CD4-positive, alpha-beta T cell treated with Interleukin-15 for 1 hour (primary cell): ENCODE results near the gene PI4KA.
"Not testable (repeated sequence)": the region's sequence is repeated elsewhere in the genome, so short reads cannot be mapped to it uniquely, and the experiment has no call there.

Experiments
- DNase-seq: peaks from one replicate; pipeline ENCODE4 v3.0.0-alpha.2; 2020

Gene PI4KA

GRCh38 chr22:20858615-20859416, at the start of gene PI4KA, which contains the start of gene SNAP29:
TSS of gene PI4KA (minus strand) at chr22:20858811. CDS start at chr22:20858725, 86 bp downstream.
TSS of gene SNAP29 (plus strand) at chr22:20859007. CDS start at chr22:20859111, 104 bp downstream.
- peak; percentile 98 for DNase-seq

GRCh38 chr22:20906387-20906767, 47.8 kb upstream of the PI4KA start:
- no peak for DNase-seq

DNA sequence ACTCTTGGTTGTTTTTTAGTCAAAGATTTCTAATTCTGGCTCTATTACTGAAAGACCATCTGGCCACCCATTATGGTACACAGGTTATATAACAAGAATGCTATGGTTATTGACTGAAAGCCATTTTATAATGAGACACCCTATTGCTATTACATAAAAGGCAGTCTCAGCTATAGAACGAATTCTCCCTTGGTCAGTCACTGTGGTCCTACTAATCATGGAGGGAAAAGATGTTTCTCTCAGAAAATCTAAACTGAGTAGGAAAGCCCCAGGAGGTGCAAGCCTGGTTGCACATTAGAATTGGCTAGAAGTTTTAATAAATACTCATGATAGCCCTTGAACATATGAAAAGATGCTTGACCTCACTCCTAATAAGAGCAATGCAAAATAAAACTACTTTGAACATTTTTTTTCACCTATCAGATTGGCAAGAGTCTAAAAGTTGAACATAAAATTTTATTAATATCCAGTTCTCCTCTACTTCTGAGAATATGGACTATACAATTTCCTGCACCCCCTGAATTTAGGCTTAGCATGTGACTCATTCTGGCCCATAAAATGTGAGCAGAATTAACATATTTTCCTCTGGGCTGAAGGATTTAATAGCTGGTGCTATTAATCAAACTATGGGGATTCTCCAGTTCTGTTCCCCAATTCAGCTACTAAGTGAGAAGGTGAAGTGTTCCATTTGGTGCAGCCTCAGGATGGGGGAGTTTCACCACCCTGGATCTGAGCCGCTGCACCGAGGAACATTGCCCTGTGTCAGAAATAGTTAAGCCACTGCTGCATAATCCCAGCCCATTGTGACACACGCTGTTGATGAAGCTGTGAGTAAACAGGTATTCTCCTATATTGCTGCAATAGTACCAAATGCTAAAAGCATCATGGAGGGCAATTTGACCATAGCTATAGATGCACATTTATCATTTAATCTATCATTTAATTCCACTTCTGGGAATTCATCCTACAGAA, 47.1 kb upstream of the PI4KA start:
- no peak for DNase-seq

GRCh38 chr22:20904980-20905355, 46.4 kb upstream of the PI4KA start:
- no peak for DNase-seq

- peak; percentile 43 for DNase-seq
Observed at GRCh38 chr22:20904008-20904979, 45.7 kb upstream of the PI4KA start.

- no peak for DNase-seq
Observed at GRCh38 chr22:20903093-20903492, 44.5 kb upstream of the PI4KA start.

- not testable (repeated sequence) for DNase-seq
Observed at GRCh38 chr22:20901093-20902033, 42.8 kb upstream of the PI4KA start.

DNA sequence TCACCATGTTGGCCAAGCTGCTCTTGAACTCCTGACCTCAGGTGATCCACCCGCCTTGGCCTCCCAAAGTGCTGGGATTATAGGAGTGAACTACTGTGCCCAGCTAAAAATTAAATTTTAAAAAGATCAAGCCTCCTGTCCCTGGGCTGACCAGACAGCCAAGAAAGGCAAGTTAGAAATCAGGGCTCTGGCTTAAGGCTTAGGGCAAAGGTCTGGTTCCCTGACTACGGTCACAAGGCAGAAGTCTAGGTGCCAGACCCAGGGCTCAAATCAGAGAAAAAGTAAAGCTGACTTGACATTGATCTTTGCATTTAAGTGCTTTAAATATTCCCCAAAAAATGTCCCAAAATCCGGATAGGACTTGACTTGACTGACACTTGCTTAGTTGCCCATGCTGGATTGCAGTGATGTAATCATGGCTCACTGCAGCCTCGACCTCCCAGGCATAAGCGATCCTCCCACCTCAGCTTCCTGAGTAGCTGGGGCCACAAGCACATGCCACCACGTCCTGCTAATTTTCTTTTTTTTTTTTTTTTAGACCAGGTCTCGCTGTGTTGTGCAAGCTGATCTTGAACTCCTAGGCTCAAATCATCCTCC, 41.3 kb upstream of the PI4KA start:
- DNase-seq = no peak

GRCh38 chr22:20897737-20898136, 39.1 kb upstream of the PI4KA start:
- DNase-seq = not testable (repeated sequence)

GRCh38 chr22:20890975-20891374, 32.4 kb upstream of the PI4KA start:
- no peak for DNase-seq

- no peak for DNase-seq
Observed at GRCh38 chr22:20889904-20890540, 31.4 kb upstream of the PI4KA start.

DNA sequence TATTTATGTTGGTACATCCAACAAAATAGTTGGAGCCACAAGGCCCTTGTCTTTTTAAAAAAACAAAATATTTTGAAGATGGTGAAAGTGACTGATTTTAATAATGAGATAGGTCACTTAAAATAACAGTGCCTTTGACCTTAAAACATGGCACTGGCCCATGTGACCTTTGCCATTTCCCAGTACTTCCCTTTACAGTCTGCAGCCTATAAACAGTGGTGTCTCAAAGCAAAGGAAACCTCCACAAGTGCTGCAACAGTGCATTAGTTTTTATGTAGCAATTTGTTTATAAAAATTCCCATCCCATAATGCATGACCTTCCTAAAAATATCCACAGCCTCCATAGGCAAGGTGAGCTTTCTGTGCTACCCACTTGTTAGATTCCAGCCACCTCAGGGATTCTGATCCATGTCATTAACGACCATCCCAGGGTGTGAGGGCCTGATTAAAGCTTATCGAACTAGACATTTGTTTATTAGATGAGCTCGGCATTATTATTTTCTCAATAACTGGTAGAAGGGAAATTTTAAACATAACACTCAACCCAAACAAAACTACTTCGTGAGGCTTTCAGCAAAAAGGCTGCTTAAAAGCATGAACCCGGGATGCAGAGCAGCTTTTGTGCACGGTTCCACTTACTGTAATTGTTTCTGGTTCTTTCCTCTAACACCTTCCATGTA, 30.6 kb upstream of the PI4KA start:
- DNase-seq = no peak

- DNase-seq = no peak
Observed at GRCh38 chr22:20887375-20887774, 28.8 kb upstream of the PI4KA start.

DNA sequence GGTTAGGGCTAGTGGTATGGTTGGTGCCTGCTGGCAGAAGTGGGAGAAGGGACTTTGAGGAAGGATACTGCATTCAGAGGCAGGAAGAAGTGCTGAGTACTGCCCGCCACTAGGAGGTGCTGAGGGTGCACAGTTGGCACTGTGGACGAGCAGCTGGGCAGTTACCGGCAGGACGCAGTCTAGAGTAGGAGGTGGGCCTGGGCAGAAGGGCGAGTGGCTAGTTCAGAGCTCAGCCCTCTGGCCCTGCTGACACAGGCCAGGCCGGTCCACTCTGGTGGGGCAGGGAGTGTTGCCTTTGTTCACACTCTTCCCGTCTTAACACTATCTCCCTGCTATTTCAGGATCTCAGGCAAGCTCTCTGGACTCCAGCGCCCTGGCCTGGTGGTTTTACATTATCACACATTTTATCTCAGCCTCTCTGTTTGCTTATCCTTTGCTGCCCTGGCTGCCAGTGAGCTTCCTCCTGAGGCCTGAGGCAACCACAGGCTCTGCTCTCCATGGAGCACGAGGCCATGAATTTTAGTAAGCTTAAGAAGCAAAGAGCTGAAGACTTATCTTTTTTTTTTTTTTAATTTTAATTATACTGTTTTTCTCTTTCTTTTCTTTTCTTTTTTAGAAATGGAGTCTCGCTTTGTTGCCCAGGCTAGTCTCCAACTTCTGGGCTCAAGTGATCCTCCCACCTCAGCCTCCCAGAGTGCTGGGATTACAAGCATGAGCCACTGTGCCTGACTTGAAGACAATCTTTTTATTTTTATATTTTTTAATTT, 27.1 kb upstream of the PI4KA start:
- DNase-seq = peak; percentile 67

DNA sequence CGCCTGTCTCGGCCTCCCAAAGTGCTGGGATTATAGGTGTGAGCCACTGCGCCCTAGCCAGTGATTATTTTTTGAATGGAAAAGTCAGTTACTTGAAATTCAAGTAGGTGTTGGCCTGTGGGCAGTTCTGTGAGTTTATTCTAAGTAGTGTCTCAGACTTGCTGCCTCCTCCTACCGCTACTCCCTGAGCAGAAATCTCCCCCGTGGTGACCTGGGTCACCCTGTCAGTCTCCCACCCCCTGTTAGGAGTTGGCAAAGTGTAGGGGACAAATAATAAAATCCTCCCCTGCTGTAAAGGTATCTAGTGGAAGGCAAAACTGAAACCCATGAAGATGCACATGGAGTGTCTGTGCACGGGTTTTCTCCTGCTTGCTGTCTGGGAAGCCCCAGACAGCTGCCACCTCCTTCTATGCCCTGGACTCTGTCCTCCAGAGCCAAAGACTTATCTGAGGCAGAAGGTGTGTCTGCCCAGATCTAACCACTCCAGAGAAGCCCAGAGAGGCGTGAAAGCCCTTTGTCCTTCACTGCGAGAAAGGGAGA, 26.5 kb upstream of the PI4KA start:
- no peak for DNase-seq

- no peak for DNase-seq
Observed at GRCh38 chr22:20884454-20884853, 25.8 kb upstream of the PI4KA start.

- DNase-seq = no peak
Observed at GRCh38 chr22:20882855-20883254, 24.2 kb upstream of the PI4KA start.
